Mesenchymal stem cell (in vitro differentiated cells and primary cell): ENCODE results near the gene P4HB.

Source experiments
- DNase-seq: peaks from one replicate; pipeline ENCODE4 v3.0.0-alpha.2; 2013
- H2AFZ ChIP-seq: one replicate; pipeline ENCODE4 v1.6.1; 2013; ENCODE audit warnings: low read depth, mild to moderate bottlenecking, control low read depth, inconsistent platforms, low read length, moderate library complexity
- H2AK5ac ChIP-seq: 2 replicates; pipeline ENCODE4 v1.6.1; 2013; ENCODE audit warnings: low read length, moderate library complexity, mild to moderate bottlenecking, inconsistent platforms; ENCODE audit not compliant: severe bottlenecking
- H2BK120ac ChIP-seq: one replicate; pipeline ENCODE4 v1.6.1; 2013; ENCODE audit warnings: low read depth, mild to moderate bottlenecking, inconsistent platforms, low read length, moderate library complexity
- H2BK12ac ChIP-seq, 2 experiments: one replicate each; pipeline ENCODE4 v1.6.1; 2013; ENCODE audit warnings: inconsistent platforms in 2 of 2, low read length in 2 of 2, mild to moderate bottlenecking in 2 of 2, moderate library complexity in 2 of 2, control low read depth in 1 of 2
- H2BK15ac ChIP-seq: one replicate; pipeline ENCODE4 v1.6.1; 2013; ENCODE audit warnings: mild to moderate bottlenecking, low read depth, inconsistent platforms; ENCODE audit not compliant: poor library complexity, severe bottlenecking
- H2BK5ac ChIP-seq: 2 replicates; pipeline ENCODE4 v1.6.1; 2013; ENCODE audit warnings: low read depth, mild to moderate bottlenecking, low read length, control low read depth, inconsistent platforms; ENCODE audit not compliant: poor library complexity, severe bottlenecking
- H3K14ac ChIP-seq, 2 experiments: one replicate each; pipeline ENCODE4 v1.6.1; 2013; ENCODE audit warnings: inconsistent platforms in 2 of 2, low read length in 2 of 2, control low read depth in 1 of 2, mild to moderate bottlenecking in 1 of 2, moderate library complexity in 1 of 2
- H3K18ac ChIP-seq, 2 experiments: one replicate each; pipeline ENCODE4 v1.6.1; 2013; ENCODE audit warnings: inconsistent platforms in 2 of 2, low read length in 2 of 2, control low read depth in 1 of 2, low read depth in 1 of 2, mild to moderate bottlenecking in 1 of 2
- H3K23ac ChIP-seq, 2 experiments: one replicate each; pipeline ENCODE4 v1.6.1; 2013; ENCODE audit warnings: inconsistent platforms in 2 of 2, low read length in 2 of 2, mild to moderate bottlenecking in 2 of 2, moderate library complexity in 2 of 2, control low read depth in 1 of 2
- H3K27ac ChIP-seq: 2 replicates; pipeline ENCODE4 v1.5.1; 2013; ENCODE audit warnings: mild to moderate bottlenecking, moderate library complexity, low read length, control low read depth, inconsistent platforms; ENCODE audit not compliant: poor library complexity, severe bottlenecking
- H3K27me3 ChIP-seq, 2 experiments: 2 replicates each; pipeline versions ENCODE4 v1.6.1 to v1.7.0; 2013; ENCODE audit warnings: low read length in 2 of 2, mild to moderate bottlenecking in 2 of 2, moderate library complexity in 2 of 2, control low read depth in 1 of 2, inconsistent platforms in 1 of 2; ENCODE audit not compliant: control insufficient read depth in 1 of 2, insufficient read depth in 1 of 2
- H3K36me3 ChIP-seq, 2 experiments: 2 replicates each; pipeline versions ENCODE4 v1.6.1 to v1.7.0; 2013; ENCODE audit warnings: low read length in 2 of 2, control low read depth in 1 of 2, inconsistent platforms in 1 of 2, low read depth in 1 of 2, mild to moderate bottlenecking in 1 of 2; ENCODE audit not compliant: insufficient read depth in 2 of 2, control insufficient read depth in 1 of 2
- H3K4ac ChIP-seq, 2 experiments: one replicate each; pipeline ENCODE4 v1.6.1; 2013; ENCODE audit warnings: inconsistent platforms in 2 of 2, low read length in 2 of 2, mild to moderate bottlenecking in 2 of 2, moderate library complexity in 2 of 2, control low read depth in 1 of 2, low read depth in 1 of 2
- H3K4me1 ChIP-seq: 2 replicates; pipeline ENCODE4 v1.6.1; 2013; ENCODE audit warnings: low read depth, low read length, control low read depth; ENCODE audit not compliant: control insufficient read depth, insufficient read depth
- H3K4me2 ChIP-seq: 2 replicates; pipeline ENCODE4 v1.6.1; 2013; ENCODE audit warnings: low read length, mild to moderate bottlenecking, inconsistent platforms; ENCODE audit not compliant: poor library complexity, severe bottlenecking
- H3K4me3 ChIP-seq, 2 experiments: 2 replicates each; pipeline versions ENCODE4 v1.5.1 to v1.7.0; 2013; ENCODE audit warnings: low read length in 2 of 2, mild to moderate bottlenecking in 2 of 2, control low read depth in 1 of 2, low read depth in 1 of 2; ENCODE audit not compliant: insufficient read depth in 1 of 2
- H3K79me1 ChIP-seq: replicated peaks from 2 replicates; pipeline ENCODE4 v1.6.1; 2013; ENCODE audit warnings: mild to moderate bottlenecking, control low read depth, low read length, inconsistent platforms; ENCODE audit not compliant: poor library complexity, severe bottlenecking
- H3K9ac ChIP-seq: 2 replicates; pipeline ENCODE4 v1.7.0; 2013; ENCODE audit warnings: mild to moderate bottlenecking, low read length, moderate library complexity
- H3K9me3 ChIP-seq: 2 replicates; pipeline ENCODE4 v1.7.0; 2013; ENCODE audit warnings: mild to moderate bottlenecking, low read length; ENCODE audit not compliant: control insufficient read depth
- H4K8ac ChIP-seq: one replicate; pipeline ENCODE4 v1.6.1; 2013; ENCODE audit warnings: inconsistent platforms, mild to moderate bottlenecking, low read length, moderate library complexity
- H4K91ac ChIP-seq: one replicate; pipeline ENCODE4 v1.6.1; 2013; ENCODE audit warnings: mild to moderate bottlenecking, low read length, inconsistent platforms
- WGBS: methylation state at CpG from one replicate; pipeline ENCODE4 v1.1.7; 2013; ENCODE audit warnings: mixed read lengths; 5-methylcytosine and 5-hydroxymethylcytosine counted together

The P4HB gene

DNA sequence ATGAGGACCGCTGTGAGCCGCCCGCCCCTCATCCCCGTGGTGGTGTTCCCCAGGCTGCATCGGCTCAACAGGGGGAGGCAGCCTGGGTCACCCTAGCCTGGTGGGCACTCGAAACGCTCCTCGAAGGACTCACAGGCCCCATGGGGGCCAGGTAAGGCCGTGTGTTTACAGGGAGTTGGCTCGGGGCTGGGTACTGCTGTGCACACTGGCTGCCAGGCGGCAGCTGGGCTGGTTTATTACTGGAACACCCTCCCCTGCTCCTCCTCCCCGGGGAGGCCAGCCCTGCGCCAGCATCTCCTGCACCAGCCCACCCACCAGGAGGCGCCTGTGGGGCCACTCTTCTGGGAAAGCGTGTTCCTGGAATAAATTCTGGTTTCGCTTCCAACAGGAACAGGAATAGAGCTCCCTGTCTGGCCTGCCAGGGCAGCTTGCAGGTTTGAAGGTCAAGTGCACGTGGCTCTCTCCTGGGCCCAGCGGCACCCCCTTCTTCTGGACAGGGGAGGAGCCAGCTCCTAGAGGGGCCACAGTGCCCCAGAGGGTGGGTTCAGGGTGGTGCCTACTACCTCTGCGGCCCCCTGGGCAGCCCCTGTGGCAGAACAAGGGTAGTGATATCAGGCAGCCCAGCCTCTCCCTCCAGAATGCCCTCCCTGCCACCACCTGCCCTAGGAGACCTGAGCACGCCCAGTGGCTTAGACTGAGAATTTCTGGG, 38.6 kb downstream of the P4HB start:
- Histone ChIP-seq H4K8ac (peak overlapping the region; percentile 79), H3K9me3 (no peaks in the 10 kb centered on the region), H2BK15ac (no peak overlapping the region), H4K91ac (peak overlapping the region; percentile 54), H2BK120ac (no peak overlapping the region), H2BK12ac (peak overlapping the region in 1 of 2 experiments; percentile 64), H3K27me3 (peaks cover 6 to 23% of the 10 kb centered on the region in 2 experiments), H3K23ac (no peak overlapping the region), H2BK5ac (no peak overlapping the region), H3K4ac (peak overlapping the region in 1 of 2 experiments; percentile 24), H3K36me3 (peaks cover 10 to 57% of the 10 kb centered on the region in 2 experiments), H3K9ac (no peak overlapping the region), H3K18ac (peak overlapping the region in 1 of 2 experiments; percentile 58), H3K79me1 (peaks cover 29% of the 10 kb centered on the region), H3K4me2 (no peak overlapping the region), H2AFZ (no peak overlapping the region), H3K4me1 (peaks cover 14% of the 10 kb centered on the region), H3K27ac (no peak overlapping the region), H2AK5ac (no peak overlapping the region), H3K14ac (peak overlapping the region in 1 of 2 experiments; percentile 76), H3K4me3 (no peak overlapping the region)
- DNase-seq: peak; percentile 76
- WGBS: 82% methylated on average over 20 of the region's 20 CpGs

GRCh38 chr17:81821147-81821546, 39.2 kb downstream of the P4HB start:
- no peak overlapping the region for H3K23ac ChIP-seq
- H3K27me3 ChIP-seq: peaks cover 6 to 26% of the 10 kb centered on the region in 2 experiments
- no peak overlapping the region for H3K27ac ChIP-seq
- H4K91ac ChIP-seq: peak overlapping the region; percentile 54
- no peak overlapping the region for H3K9ac ChIP-seq
- H4K8ac ChIP-seq: peak overlapping the region; percentile 79
- H3K4me2 ChIP-seq: no peak overlapping the region
- no peak overlapping the region for H2AFZ ChIP-seq
- H3K4me3 ChIP-seq: peak overlapping the region in 1 of 2 experiments; percentile 7
- H3K14ac ChIP-seq: peak overlapping the region in 1 of 2 experiments; percentile 76
- H3K18ac ChIP-seq: peak overlapping the region in 1 of 2 experiments; percentile 54
- no peak overlapping the region for H2AK5ac ChIP-seq
- WGBS: 95% methylated on average over 8 of the region's 8 CpGs
- no peak overlapping the region for H2BK5ac ChIP-seq
- peak overlapping the region in 1 of 2 experiments; percentile 64 for H2BK12ac ChIP-seq
- no peak for DNase-seq
- no peak overlapping the region for H2BK120ac ChIP-seq
- H3K79me1 ChIP-seq: peaks cover 28% of the 10 kb centered on the region
- no peaks in the 10 kb centered on the region for H3K9me3 ChIP-seq
- peaks cover 14% of the 10 kb centered on the region for H3K4me1 ChIP-seq
- peaks cover 10 to 55% of the 10 kb centered on the region in 2 experiments for H3K36me3 ChIP-seq
- no peak overlapping the region for H2BK15ac ChIP-seq
- H3K4ac ChIP-seq: peak overlapping the region in 1 of 2 experiments; percentile 13

DNA sequence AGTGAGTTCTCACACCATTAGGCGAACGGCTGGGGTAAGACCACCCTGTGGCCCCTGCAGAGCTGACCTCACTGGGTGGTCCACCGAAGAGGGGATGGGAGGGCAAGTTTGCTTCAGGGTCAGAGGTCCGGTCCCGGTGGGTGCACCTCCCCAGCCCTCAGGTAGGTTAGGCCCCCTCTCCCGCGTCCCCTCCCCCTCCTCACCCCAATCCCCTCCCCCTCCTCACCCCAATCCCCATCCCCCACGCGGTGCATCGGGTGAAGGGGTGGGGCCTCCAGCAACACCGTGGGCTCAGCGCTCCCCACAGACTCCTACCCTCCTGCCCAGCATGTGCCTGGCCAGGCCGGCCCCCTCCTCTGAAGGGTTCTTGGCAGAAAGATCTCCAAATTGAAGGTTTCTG, 40.6 kb downstream of the P4HB start:
- Histone ChIP-seq H3K4ac (no peak overlapping the region), H3K79me1 (peaks cover 14% of the 10 kb centered on the region), H3K9ac (no peak overlapping the region), H3K4me2 (no peak overlapping the region), H3K4me3 (no peak overlapping the region), H2BK5ac (no peak overlapping the region), H3K4me1 (peaks cover 22% of the 10 kb centered on the region), H2BK15ac (no peak overlapping the region), H2AFZ (no peak overlapping the region), H3K9me3 (no peaks in the 10 kb centered on the region), H3K14ac (no peak overlapping the region), H4K91ac (no peak overlapping the region), H3K18ac (no peak overlapping the region), H4K8ac (no peak overlapping the region), H2AK5ac (no peak overlapping the region), H3K27me3 (peaks cover 6 to 38% of the 10 kb centered on the region in 2 experiments), H2BK12ac (no peak overlapping the region), H3K27ac (no peak overlapping the region), H3K36me3 (peaks cover 8 to 40% of the 10 kb centered on the region in 2 experiments), H3K23ac (no peak overlapping the region), H2BK120ac (no peak overlapping the region)
- 65% methylated on average over 13 of the region's 13 CpGs for WGBS
- DNase-seq: no peak

DNA sequence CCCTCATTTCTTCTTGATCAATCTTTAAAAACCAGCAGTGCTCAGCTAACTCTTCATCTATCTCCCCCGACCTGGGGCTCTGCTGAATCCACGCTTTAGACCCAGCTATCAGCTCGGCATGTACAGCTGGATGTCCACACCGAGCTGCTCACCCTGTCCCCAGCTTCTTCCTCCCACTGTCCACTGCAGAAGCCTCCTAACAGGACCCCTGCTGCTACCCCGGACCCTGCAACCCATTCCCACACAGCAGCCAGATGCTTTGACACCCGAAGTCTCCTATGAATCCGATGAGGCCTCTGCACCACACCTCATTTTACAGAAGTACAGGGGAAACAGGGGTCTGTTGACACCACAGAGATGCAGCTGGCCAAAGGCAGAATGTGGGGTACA, 42.6 kb downstream of the P4HB start:
- Histone ChIP-seq H2AK5ac (no peak overlapping the region), H2BK5ac (no peak overlapping the region), H3K14ac (no peak overlapping the region), H2BK120ac (no peak overlapping the region), H2AFZ (no peak overlapping the region), H4K91ac (no peak overlapping the region), H2BK12ac (no peak overlapping the region), H3K36me3 (peaks cover 5 to 21% of the 10 kb centered on the region in 2 experiments), H3K9me3 (no peaks in the 10 kb centered on the region), H2BK15ac (no peak overlapping the region), H3K4me3 (no peak overlapping the region), H4K8ac (no peak overlapping the region), H3K23ac (no peak overlapping the region), H3K79me1 (peaks cover 3% of the 10 kb centered on the region), H3K4me1 (peaks cover 23% of the 10 kb centered on the region), H3K27ac (no peak overlapping the region), H3K4ac (peak overlapping the region in 1 of 2 experiments; percentile 18), H3K18ac (no peak overlapping the region), H3K9ac (no peak overlapping the region), H3K4me2 (no peak overlapping the region), H3K27me3 (peaks cover 6 to 52% of the 10 kb centered on the region in 2 experiments)
- DNase-seq: no peak
- 74% methylated on average over 7 of the region's 7 CpGs for WGBS
